Activated naive CD4-positive, alpha-beta T cell treated with anti-CD3 and anti-CD28 coated beads, Interleukin-2, amount 10 ng/mL, durations not matched to agents 7 days and 5 days (primary cell): Measurements from ENCODE around the gene RBBP7.

ENCODE experiments used
- CTCF ChIA-PET: fragments of 350-600 bp; sonication (Branson Sonifier 250); formaldehyde crosslinking; loops from one replicate; lab custom pipeline; 2021; ENCODE audit warnings: antibody characterized with exemption; lab: Charles Lee
- DNase-seq: peaks from one replicate; pipeline ENCODE4 v3.0.0-alpha.2; 2020
- H3K27ac Mint-ChIP-seq: one replicate; pipeline ENCODE4 v1.8.0; 2021; ENCODE audit warnings: mild to moderate bottlenecking, moderate library complexity, mixed read lengths
- H3K27me3 Mint-ChIP-seq: one replicate; pipeline ENCODE4 v1.8.0; 2021; ENCODE audit warnings: mild to moderate bottlenecking, mixed read lengths
- H3K36me3 Mint-ChIP-seq: one replicate; pipeline ENCODE4 v1.8.0; 2021; ENCODE audit warnings: mixed read lengths
- H3K4me1 Mint-ChIP-seq: one replicate; pipeline ENCODE4 v1.8.0; 2021; ENCODE audit warnings: mixed read lengths
- H3K4me3 Mint-ChIP-seq: one replicate; pipeline ENCODE4 v1.8.0; 2021; ENCODE audit warnings: mild to moderate bottlenecking, moderate library complexity, mixed read lengths
- H3K9me3 Mint-ChIP-seq: one replicate; pipeline ENCODE4 v1.8.0; 2021; ENCODE audit warnings: mixed read lengths

Gene RBBP7

DNA sequence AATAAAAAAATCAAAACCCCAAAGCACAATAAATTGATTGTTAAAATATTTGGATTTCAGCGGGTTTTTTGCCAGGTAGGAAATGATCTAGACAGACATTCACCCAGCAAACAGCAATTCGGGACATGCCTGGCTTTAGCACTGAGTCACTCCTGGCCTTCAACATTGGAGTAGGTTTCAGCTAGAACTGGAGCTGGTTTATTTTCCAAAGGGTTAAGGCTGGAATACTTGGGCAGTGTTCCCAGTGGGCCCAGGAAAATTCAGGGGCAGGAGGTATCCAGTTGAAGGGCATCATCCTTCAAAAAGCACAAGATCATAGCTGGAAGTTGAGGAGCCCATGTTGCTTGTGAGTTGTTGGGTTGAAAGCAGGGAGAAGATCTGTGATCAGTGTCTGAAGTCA is 42.9 kb downstream of the RBBP7 start:
- CTCF ChIA-PET: interaction anchor here (0.5 to 3.1 kb wide), 6 partner anchors 17 to 220 kb away, joined by 3 to 20 read pairs (median 6); no protein-coding TSS in a partner anchor
- Mint-ChIP-seq H3K9me3 (no peaks in the 10 kb centered on the region), H3K27me3 (no peaks in the 10 kb centered on the region), H3K4me1 (peaks cover 5% of the 10 kb centered on the region), H3K27ac (no peak overlapping the region), H3K36me3 (peaks cover 14% of the 10 kb centered on the region), H3K4me3 (no peak overlapping the region)
- no peak for DNase-seq

DNA sequence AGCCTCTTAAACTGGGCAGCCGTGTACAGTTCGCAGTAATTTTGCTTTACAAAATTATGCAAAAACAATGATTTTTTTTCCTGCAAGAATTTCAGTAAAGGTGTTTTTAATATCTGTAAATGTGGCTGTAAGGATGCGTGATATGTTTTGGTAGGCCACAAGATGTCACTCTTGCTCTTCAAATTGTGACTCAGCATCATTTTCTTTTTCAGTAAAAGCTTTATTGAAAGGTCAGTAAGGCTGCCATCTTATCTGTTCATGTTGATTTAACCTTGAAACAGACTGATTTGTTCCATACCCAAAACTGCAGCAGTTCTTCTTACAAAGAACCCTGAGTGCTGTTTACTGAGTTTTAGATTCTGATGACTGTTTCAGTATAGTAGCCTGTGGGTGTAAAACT is 44.0 kb downstream of the RBBP7 start:
- CTCF ChIA-PET: interaction anchor here (0.7 to 3.1 kb wide), 8 partner anchors 20 to 226 kb away, joined by 3 to 20 read pairs (median 3); no protein-coding TSS in a partner anchor
- Mint-ChIP-seq H3K27me3 (no peaks in the 10 kb centered on the region), H3K4me3 (no peak overlapping the region), H3K4me1 (peaks cover 5% of the 10 kb centered on the region), H3K36me3 (peaks cover 13% of the 10 kb centered on the region), H3K9me3 (no peaks in the 10 kb centered on the region), H3K27ac (peak overlapping the region; percentile 28)
- no peak for DNase-seq

DNA sequence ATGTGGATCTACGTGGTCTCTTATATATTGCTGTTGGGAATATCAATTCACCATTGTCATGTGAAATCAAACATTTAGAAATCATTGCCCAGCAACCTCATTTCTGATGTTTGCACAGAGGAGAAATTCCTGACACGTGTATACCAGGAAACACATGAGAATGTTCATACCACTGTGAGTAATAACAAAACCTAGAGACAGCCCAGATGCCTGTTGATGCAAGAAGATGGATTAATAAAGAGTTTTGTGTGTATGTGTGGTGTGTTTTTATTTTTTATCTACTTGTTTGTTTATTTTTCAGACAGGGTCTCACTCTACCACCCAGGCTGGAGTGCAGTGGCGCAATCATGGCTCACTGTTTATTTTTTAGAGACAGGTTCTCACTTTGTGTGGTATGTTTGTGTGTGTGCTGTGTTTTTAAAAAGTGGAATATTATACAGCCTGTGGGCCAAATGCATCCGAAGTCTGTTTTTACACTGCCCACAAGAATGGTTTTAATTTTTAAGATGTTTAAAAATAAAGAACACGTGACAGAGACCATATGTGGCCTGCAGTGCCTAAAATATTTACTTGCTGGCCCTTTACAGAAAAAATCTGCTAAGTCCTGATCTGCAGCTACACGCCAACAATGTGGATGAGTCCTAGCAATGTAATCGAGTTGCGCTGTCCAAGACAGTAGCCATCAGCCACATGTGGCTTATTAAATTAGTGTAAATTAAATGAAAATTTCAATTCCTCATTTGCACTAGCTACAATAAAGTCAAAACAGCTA is 44.7 kb downstream of the RBBP7 start:
- peaks cover 13% of the 10 kb centered on the region for H3K36me3 Mint-ChIP-seq

DNA sequence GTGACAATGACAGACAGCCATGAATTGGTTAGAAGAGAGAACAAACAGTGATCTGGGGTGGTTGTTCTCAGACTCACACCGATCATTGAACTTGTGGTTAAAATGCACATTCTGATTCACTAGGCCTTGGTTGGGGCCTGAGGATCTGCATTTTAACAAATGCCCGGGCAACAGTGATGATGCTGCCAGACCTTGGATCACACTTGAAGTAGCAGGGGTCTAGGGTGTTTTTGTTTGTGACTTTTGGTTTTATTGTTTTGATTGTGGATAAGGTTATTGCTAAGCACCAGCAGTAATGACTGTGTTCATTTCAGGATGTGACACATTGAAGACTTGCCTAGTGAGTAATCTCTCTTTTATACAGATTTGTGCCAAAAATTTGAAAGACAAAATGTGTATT is 47.4 kb downstream of the RBBP7 start:
- Mint-ChIP-seq H3K36me3 (peaks cover 13% of the 10 kb centered on the region), H3K4me1 (peaks cover 5% of the 10 kb centered on the region), H3K27ac (no peak overlapping the region), H3K4me3 (no peak overlapping the region), H3K27me3 (no peaks in the 10 kb centered on the region), H3K9me3 (no peaks in the 10 kb centered on the region)
- no peak for DNase-seq
- CTCF ChIA-PET: no interaction called here

More for the DNA sequence above, 44.7 kb downstream of the RBBP7 start:
- H3K27ac Mint-ChIP-seq: no peak overlapping the region
- no peak overlapping the region for H3K4me3 Mint-ChIP-seq
- H3K4me1 Mint-ChIP-seq: peaks cover 5% of the 10 kb centered on the region
- no peak for DNase-seq
- H3K9me3 Mint-ChIP-seq: no peaks in the 10 kb centered on the region
- CTCF ChIA-PET: interaction anchor here (1.2 to 3.1 kb wide), 5 partner anchors 31 to 222 kb away, joined by 3 to 20 read pairs (median 8); no protein-coding TSS in a partner anchor
- no peaks in the 10 kb centered on the region for H3K27me3 Mint-ChIP-seq

DNA sequence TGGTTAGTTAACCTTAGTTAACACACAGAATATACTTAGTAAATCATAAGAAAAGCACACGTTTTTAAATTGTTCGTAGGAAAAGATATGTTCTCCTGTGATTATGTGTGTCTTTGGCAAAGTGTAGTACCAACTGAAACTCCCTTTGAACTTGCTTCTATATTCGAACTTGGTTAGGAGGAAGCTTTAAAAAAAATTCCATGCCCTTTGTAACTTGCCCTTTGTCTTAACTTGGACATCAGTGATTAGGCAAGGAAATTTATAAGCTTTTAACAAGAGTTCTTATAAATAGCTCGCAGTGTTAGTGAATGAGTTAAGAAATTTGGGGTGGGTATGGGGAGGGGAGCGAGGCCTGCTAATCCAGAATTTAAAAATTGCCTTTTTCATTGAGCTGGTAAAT is 50.5 kb downstream of the RBBP7 start:
- H3K9me3 Mint-ChIP-seq: no peaks in the 10 kb centered on the region
- peaks cover 15% of the 10 kb centered on the region for H3K36me3 Mint-ChIP-seq
- CTCF ChIA-PET: interaction anchor here (1.1 kb wide), 1 partner anchor 227 kb away, joined by 3 read pairs; no protein-coding TSS in a partner anchor
- no peak for DNase-seq
- no peaks in the 10 kb centered on the region for H3K27me3 Mint-ChIP-seq
- no peaks in the 10 kb centered on the region for H3K4me1 Mint-ChIP-seq
- no peak overlapping the region for H3K27ac Mint-ChIP-seq
- H3K4me3 Mint-ChIP-seq: no peak overlapping the region

DNA sequence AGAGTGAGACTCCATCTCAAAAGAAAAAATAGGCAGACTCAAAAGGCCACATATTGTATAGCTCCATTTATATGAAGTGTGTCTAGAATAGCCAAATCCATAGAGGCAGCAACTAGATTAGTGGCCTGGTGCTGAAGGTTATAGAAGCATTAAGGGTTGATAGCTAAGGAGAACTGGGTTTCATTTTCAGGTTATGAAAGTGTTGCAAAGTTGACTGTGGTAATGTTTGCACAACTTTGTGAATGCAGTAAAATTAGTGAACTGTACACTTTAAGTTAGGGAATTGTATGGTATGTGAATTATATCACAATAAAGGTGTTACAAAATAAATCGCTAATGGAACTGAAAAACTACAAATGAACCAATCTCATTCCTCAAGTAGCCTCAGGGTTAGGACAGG is 55.6 kb downstream of the RBBP7 start:
- Mint-ChIP-seq H3K4me1 (no peaks in the 10 kb centered on the region), H3K27me3 (no peaks in the 10 kb centered on the region), H3K4me3 (no peak overlapping the region), H3K9me3 (no peaks in the 10 kb centered on the region), H3K36me3 (peaks cover 6% of the 10 kb centered on the region), H3K27ac (no peak overlapping the region)
- DNase-seq: no peak
- CTCF ChIA-PET: no interaction called here

DNA sequence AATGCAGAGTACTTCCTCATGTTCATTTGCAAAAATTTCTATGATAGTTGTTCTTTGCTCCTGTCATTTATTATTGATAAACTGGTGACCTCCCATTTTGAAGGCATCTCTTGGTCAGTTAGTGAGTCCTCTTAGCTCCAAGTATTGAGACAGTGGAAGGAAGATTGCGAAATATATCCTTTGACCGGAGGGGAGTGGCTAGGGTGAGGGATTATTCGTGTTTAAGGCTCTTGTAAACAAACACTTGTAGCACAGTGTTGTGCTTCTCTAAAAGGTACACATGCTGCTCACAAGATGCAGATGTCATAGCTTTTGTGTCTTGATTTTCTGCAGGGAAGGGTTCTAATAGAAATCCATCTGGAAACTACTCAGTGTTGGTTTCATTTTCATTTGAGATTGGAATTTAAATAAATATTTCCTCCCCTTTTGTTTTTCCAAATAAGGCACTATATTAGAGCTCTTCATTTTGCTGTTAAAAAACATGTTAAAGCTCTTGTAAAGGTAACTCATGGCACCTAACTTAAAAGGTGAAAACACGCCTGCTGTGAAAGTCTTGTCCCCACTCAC is 62.1 kb downstream of the RBBP7 start:
- H3K27ac Mint-ChIP-seq: no peak overlapping the region
- CTCF ChIA-PET: no interaction called here
- no peak overlapping the region for H3K4me3 Mint-ChIP-seq
- H3K4me1 Mint-ChIP-seq: peaks cover 8% of the 10 kb centered on the region
- no peaks in the 10 kb centered on the region for H3K27me3 Mint-ChIP-seq
- H3K36me3 Mint-ChIP-seq: peaks cover 6% of the 10 kb centered on the region
- no peaks in the 10 kb centered on the region for H3K9me3 Mint-ChIP-seq
- DNase-seq: no peak

DNA sequence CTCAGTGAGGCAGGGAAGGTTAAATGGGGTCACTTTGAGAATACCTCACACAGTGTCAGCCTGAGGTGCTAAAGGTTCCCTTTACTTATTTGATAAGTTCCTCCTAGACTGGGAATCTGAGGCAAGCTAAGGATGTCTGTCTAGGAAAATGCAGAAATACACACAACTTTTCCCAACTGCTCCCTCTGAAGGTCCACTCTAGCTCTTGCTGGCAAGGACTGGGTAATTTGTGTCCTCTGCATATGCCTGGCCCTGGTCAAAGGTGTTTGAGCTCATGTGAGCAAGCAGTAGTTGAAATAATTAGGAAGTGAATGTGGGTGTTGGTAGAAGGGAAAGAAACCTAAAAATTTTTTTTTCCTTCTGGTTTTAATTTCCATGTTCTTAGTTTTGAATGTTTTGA is 62.6 kb downstream of the RBBP7 start:
- H3K4me3 Mint-ChIP-seq: no peak overlapping the region
- H3K9me3 Mint-ChIP-seq: no peaks in the 10 kb centered on the region
- H3K27me3 Mint-ChIP-seq: no peaks in the 10 kb centered on the region
- CTCF ChIA-PET: no interaction called here
- peaks cover 3% of the 10 kb centered on the region for H3K36me3 Mint-ChIP-seq
- no peak for DNase-seq
- H3K27ac Mint-ChIP-seq: no peak overlapping the region
- H3K4me1 Mint-ChIP-seq: peaks cover 8% of the 10 kb centered on the region

DNA sequence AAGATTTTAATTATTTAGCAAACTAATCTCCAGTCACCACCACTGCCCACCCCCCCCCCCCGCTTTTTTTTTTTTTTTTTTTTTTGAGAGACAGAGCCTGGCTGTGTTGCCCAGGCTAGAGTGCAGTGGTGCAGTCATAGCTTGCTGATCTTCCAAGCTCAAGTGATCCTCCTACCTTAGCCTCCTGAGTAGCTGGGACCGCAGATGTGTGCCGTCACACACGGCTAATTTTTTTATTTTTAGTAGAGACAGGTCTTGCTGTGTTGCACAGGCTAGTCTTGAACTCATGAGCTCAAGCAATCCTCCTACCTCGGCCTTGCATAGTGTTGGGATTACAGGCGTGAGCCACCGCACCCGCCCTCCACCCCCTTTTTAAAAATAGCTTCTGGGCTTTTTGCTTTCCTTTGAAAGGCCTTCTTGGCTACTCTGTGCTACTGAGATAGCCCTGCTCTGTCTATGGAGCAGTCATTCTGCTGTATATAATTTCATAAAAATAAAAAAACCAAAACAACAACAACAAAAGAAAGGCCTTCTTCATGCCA is 65.2 kb downstream of the RBBP7 start:
- Mint-ChIP-seq H3K27ac (no peak overlapping the region), H3K9me3 (no peaks in the 10 kb centered on the region), H3K27me3 (no peaks in the 10 kb centered on the region), H3K36me3 (peaks cover 3% of the 10 kb centered on the region), H3K4me1 (peaks cover 8% of the 10 kb centered on the region), H3K4me3 (no peak overlapping the region)
- no peak for DNase-seq
- CTCF ChIA-PET: no interaction called here

DNA sequence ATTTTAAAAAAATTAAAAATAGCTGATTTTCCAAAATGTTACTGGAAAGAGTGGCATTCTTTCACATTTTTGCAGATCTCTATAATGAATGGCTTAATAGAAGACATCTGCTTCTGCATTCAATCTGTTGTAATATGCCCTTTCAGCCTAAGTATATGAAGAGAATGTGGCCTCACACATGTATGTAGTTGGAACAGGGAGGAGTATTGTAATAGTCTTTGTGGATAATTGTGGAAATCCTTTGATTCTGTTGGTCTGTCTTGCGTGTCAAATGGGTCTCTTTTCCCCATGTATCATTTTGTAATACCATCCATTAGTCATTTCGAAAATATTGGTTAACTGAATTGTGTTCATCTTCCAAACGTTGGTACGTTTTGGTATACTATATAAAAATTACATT is 72.3 kb downstream of the RBBP7 start:
- H3K4me1 Mint-ChIP-seq: no peaks in the 10 kb centered on the region
- no peaks in the 10 kb centered on the region for H3K9me3 Mint-ChIP-seq
- no peak overlapping the region for H3K27ac Mint-ChIP-seq
- peaks cover 6% of the 10 kb centered on the region for H3K36me3 Mint-ChIP-seq
- no peak overlapping the region for H3K4me3 Mint-ChIP-seq
- CTCF ChIA-PET: no interaction called here
- no peaks in the 10 kb centered on the region for H3K27me3 Mint-ChIP-seq
- DNase-seq: no peak

DNA sequence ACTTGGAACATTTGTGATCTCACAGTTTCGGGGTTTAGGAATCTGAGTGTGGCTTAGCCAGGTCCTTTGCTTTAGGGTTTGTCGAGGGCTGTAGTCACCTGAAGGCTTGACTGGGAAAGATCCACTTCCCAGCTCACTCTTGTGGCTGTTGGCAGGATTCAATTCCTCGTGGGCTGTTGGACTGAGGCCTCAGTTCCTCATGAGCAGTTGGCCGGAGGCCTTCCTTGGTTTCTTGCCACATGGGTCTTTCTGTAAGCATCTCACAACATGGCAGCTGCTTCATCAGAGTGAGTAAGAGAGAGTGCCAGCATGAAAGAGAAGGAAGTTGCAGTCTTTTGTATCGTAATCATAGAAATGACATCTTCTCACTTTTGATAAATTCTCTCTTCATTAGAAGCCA is 72.8 kb downstream of the RBBP7 start:
- Mint-ChIP-seq H3K27me3 (no peaks in the 10 kb centered on the region), H3K4me3 (no peak overlapping the region), H3K27ac (no peak overlapping the region), H3K9me3 (no peaks in the 10 kb centered on the region), H3K36me3 (peaks cover 6% of the 10 kb centered on the region), H3K4me1 (no peaks in the 10 kb centered on the region)
- DNase-seq: no peak
- CTCF ChIA-PET: no interaction called here

DNA sequence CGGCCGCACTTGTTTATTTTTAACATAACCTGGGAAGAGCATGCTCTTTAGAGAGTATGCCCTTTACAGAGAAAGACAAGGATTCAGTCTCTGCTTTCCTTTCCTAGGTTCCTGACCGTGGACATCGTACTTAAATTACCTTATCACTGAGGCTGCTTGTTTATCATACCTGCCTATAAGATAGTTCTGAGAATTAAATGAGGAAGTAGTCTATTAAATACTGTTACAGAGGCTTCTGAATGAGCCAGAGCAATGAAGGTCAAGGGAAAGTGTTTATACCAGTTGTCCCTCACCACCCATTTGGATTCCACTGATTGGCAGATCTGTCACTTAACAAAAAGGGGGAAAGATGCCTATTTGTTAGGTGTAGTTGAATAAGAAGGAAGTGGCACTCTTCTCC is 73.9 kb downstream of the RBBP7 start:
- Mint-ChIP-seq H3K4me3 (no peak overlapping the region), H3K9me3 (no peaks in the 10 kb centered on the region), H3K36me3 (peaks cover 6% of the 10 kb centered on the region), H3K27ac (no peak overlapping the region), H3K4me1 (no peaks in the 10 kb centered on the region), H3K27me3 (no peaks in the 10 kb centered on the region)
- DNase-seq: no peak
- CTCF ChIA-PET: no interaction called here
